Endothelial cell of umbilical vein (primary cell): ENCODE measurements around the gene SLCO2A1. TPM values are rescaled to one million over a fixed set of nuclear protein-coding genes. Genes with fewer than 3 reads are reported as not detected.

Experiments used
- BruUV-seq: library from RNA; stranded (reverse); fragments of 400-500 nt; replicated peaks from 2 replicates; lab custom pipeline; 2021; lab: Mats Ljungman, UMichigan
- CTCF ChIA-PET: fragments of 300-600, 350-600 bp; sonication (Branson Sonifier 250); formaldehyde crosslinking; loops from one replicate; lab custom pipeline; 2021; ENCODE audit warnings: antibody characterized with exemption, inconsistent platforms; lab: Charles Lee
- POLR2A ChIA-PET: fragments of 300-600, 350-600 bp; sonication (Branson Sonifier 250); formaldehyde crosslinking; loops from one replicate; lab custom pipeline; 2021; ENCODE audit warnings: antibody characterized with exemption, inconsistent platforms; lab: Charles Lee
- DNase-seq: peaks from one replicate; pipeline ENCODE4 v3.0.0-alpha.2; 2011; ENCODE audit warnings: low read depth, low spot score
- FAIRE-seq: peaks from 2 replicates; lab custom pipeline; 2011; peaks lifted over from hg19 to GRCh38; lab: Jason Lieb, UNC
- H2AFZ ChIP-seq: 2 replicates; pipeline ENCODE4 v1.6.0; 2012; ENCODE audit warnings: low read depth, low read length, control low read depth, inconsistent platforms
- H3K27ac ChIP-seq: 2 replicates; pipeline ENCODE4 v1.5.1; 2011; ENCODE audit warnings: low read depth, mild to moderate bottlenecking, control low read depth, low read length, moderate library complexity; ENCODE audit not compliant: insufficient read depth
- H3K27me3 ChIP-seq, 2 experiments: 2 replicates each; pipeline versions ENCODE4 v1.6.0 to v1.6.1; 2011; ENCODE audit warnings: low read length in 2 of 2, mixed read lengths in 1 of 2; ENCODE audit not compliant: control insufficient read depth in 2 of 2, insufficient read depth in 2 of 2
- H3K36me3 ChIP-seq, 2 experiments: 2 replicates in 1 of 2; 3 replicates in 1 of 2; pipeline ENCODE4 v1.5.1; 2011; ENCODE audit warnings: low read length in 2 of 2, mild to moderate bottlenecking in 1 of 2, moderate library complexity in 1 of 2; ENCODE audit not compliant: control insufficient read depth in 2 of 2, insufficient read depth in 2 of 2; ENCODE audit errors: extremely low read depth in 1 of 2
- H3K4me1 ChIP-seq: 3 replicates; pipeline ENCODE4 v1.5.1; 2011; ENCODE audit warnings: mild to moderate bottlenecking, low read length; ENCODE audit not compliant: control insufficient read depth, insufficient read depth; ENCODE audit errors: extremely low read depth
- H3K4me2 ChIP-seq: 2 replicates; pipeline ENCODE4 v1.6.1; 2011; ENCODE audit warnings: low read length, control low read depth, mixed read lengths; ENCODE audit not compliant: insufficient read depth
- H3K4me3 ChIP-seq, 3 experiments: fragments of 200-600 bp in 1 of 3; sonication (generic), shearing (Covaris generic) in 1 of 3; replicated peaks in 1 of 3; 2 replicates each; pipeline ENCODE4 v1.5.1; 2011 to 2016; ENCODE audit warnings: control low read depth in 3 of 3, low read length in 3 of 3, mild to moderate bottlenecking in 2 of 3, inconsistent platforms in 1 of 3, low read depth in 1 of 3, moderate library complexity in 1 of 3; ENCODE audit not compliant: insufficient read depth in 1 of 3
- H3K79me2 ChIP-seq: 2 replicates; pipeline ENCODE4 v1.6.0; 2012; ENCODE audit warnings: low read length, inconsistent platforms; ENCODE audit not compliant: control insufficient read depth, insufficient read depth
- H3K9ac ChIP-seq: replicated peaks from 2 replicates; pipeline ENCODE3; 2011; ENCODE audit warnings: low read length, control low read depth; ENCODE audit not compliant: insufficient read depth; ENCODE audit errors: extremely low read depth
- H3K9me1 ChIP-seq: replicated peaks from 3 replicates; pipeline ENCODE4 v1.6.0; 2011; ENCODE audit warnings: mild to moderate bottlenecking, low read length; ENCODE audit not compliant: control insufficient read depth, insufficient read depth; ENCODE audit errors: extremely low read depth
- H3K9me3 ChIP-seq: replicated peaks from 2 replicates; pipeline ENCODE4 v1.5.1; 2012; ENCODE audit warnings: low read length, inconsistent platforms; ENCODE audit not compliant: control insufficient read depth, insufficient read depth
- H4K20me1 ChIP-seq: replicated peaks from 2 replicates; pipeline ENCODE3; 2011; ENCODE audit warnings: mild to moderate bottlenecking, low read length; ENCODE audit not compliant: control insufficient read depth, insufficient read depth; ENCODE audit errors: extremely low read depth
- CTCF ChIP-seq, 2 donors: IDR thresholded peaks; 1 replicate in 1 of 2; 2 replicates in 1 of 2; pipeline ENCODE4 v1.5.1; 2011; ENCODE audit warnings: low read length in 2 of 2, mild to moderate bottlenecking in 2 of 2, moderate library complexity in 2 of 2, control low read depth in 1 of 2, inconsistent platforms in 1 of 2, low read depth in 1 of 2; ENCODE audit not compliant: insufficient read depth in 1 of 2; ENCODE audit errors: extremely low read depth in 1 of 2
- EZH2 ChIP-seq: IDR thresholded peaks from 2 replicates; pipeline ENCODE4 v1.6.1; 2012; ENCODE audit warnings: borderline replicate concordance, low read depth, mild to moderate bottlenecking, moderate library complexity, low read length, inconsistent platforms; ENCODE audit not compliant: severe bottlenecking
- FOS ChIP-seq: IDR thresholded peaks from 2 replicates; pipeline ENCODE4 v1.6.1; 2011; ENCODE audit warnings: mild to moderate bottlenecking, low read length, moderate library complexity, borderline replicate concordance; ENCODE audit not compliant: insufficient read depth
- GATA2 ChIP-seq: IDR thresholded peaks from 2 replicates; pipeline ENCODE4 v1.7.0; 2011; ENCODE audit warnings: low read depth, mild to moderate bottlenecking, moderate library complexity, mixed read lengths, low read length; ENCODE audit not compliant: insufficient read length, insufficient read depth
- JUN ChIP-seq: IDR thresholded peaks from 2 replicates; pipeline ENCODE4 v1.6.1; 2011; ENCODE audit warnings: borderline replicate concordance, low read depth; ENCODE audit not compliant: insufficient read length, insufficient read depth
- MAX ChIP-seq: IDR thresholded peaks from 2 replicates; pipeline ENCODE4 v1.6.1; 2011; ENCODE audit not compliant: insufficient read depth, insufficient read length
- MYC ChIP-seq: IDR thresholded peaks from one replicate; pipeline ENCODE4 v1.6.1; 2011; ENCODE audit warnings: mild to moderate bottlenecking, low read depth, low read length
- POLR2A ChIP-seq: IDR thresholded peaks from 2 replicates; pipeline ENCODE4 v1.6.1; 2012; ENCODE audit warnings: low read depth, mild to moderate bottlenecking, control low read depth, low read length
- POLR2AphosphoS5 ChIP-seq: IDR thresholded peaks from 2 replicates; pipeline ENCODE4 v1.6.1; 2012; ENCODE audit warnings: low read depth, mild to moderate bottlenecking, control low read depth, low read length, moderate library complexity; ENCODE audit not compliant: insufficient read depth
- dilution Hi-C: fragments of 300-500 bp; cut with MboI; formaldehyde crosslinking; loops from one replicate; pipeline ENCODE4 v1.15.0; 2019; ENCODE audit warnings: low sequenced_read_pairs; ENCODE audit not compliant: extremely low pct_ligation_motif_present
- intact Hi-C: fragments of 100-400 bp; cut with micrococcal nuclease; formaldehyde crosslinking; loops from one replicate; pipeline ENCODE4 v1.10.0; 2022
- polyA plus RNA-seq, 4 experiments: library from polyadenylated mRNA; depleted of rRNA in 3 of 4; stranded (reverse) in 3 of 4; unstranded in 1 of 4; fragments of >200 nt; gene quantifications; 2 replicates each; pipeline versions ENCODE4 v1.2.1 to v1.2.3, GENCODE V29; 2011 to 2012; ENCODE audit warnings: missing spikeins in 1 of 4
- total RNA-seq: library from RNA; stranded (reverse); gene quantifications from 2 replicates; pipeline ENCODE4 v1.2.3, GENCODE V29; 2021

SLCO2A1 gene
- total and polyA plus RNA-seq, 2 donors (not counting 3 experiments of a cell fraction or from before 2014, with no cell fraction given): 1.4 to 11.9 TPM

- CTCF ChIA-PET: interaction anchor here (1.1 to 1.4 kb wide), 3 partner anchors 30 to 218 kb away, joined by 3 to 5 read pairs (median 3); no protein-coding TSS in a partner anchor
- intact Hi-C loops: no loop called here
- H3K9me3 ChIP-seq: no peaks in the 10 kb centered on the region
- no peak overlapping the region for H2AFZ ChIP-seq
- FAIRE-seq: no peak
- no peak overlapping the region for H3K27ac ChIP-seq
- no peaks in the 10 kb centered on the region for H3K27me3 ChIP-seq
- POLR2A ChIA-PET: no interaction called here
- no peak for DNase-seq
- dilution Hi-C loops: no loop called here
- no peaks in the 10 kb centered on the region for H3K79me2 ChIP-seq
- H4K20me1 ChIP-seq: no peaks in the 10 kb centered on the region
- H3K9ac ChIP-seq: no peak overlapping the region
- TF ChIP-seq CTCF (IDR thresholded peaks at IDR 0.05; ENCODE audit: extremely low read depth in 1 of 2, insufficient read depth in 1 of 2, low read depth in 1 of 2, low read length in 2 of 2): no peak
- TF ChIP-seq POLR2A: no peak
- TF ChIP-seq EZH2: no peak
- no peak for TF ChIP-seq JUN
- TF ChIP-seq GATA2: no peak
- no peak for TF ChIP-seq MYC
- no peak for TF ChIP-seq MAX
- TF ChIP-seq FOS: no peak
- TF ChIP-seq POLR2AphosphoS5: no peak
- no peak overlapping the region for H3K4me3 ChIP-seq
- no TSS peak for BruUV-seq
- H3K4me1 ChIP-seq: peaks cover 17% of the 10 kb centered on the region
- no peaks in the 10 kb centered on the region for H3K9me1 ChIP-seq
- H3K36me3 ChIP-seq: no peaks in the 10 kb centered on the region
- H3K4me2 ChIP-seq: no peak overlapping the region
Measured at GRCh38 chr3:133995264-133995663, 34.5 kb downstream of the SLCO2A1 start.
